ENCODE data around the gene ZNHIT2. TPM values are rescaled to one million over a fixed set of nuclear protein-coding genes. Genes with fewer than 3 reads are reported as not detected.

The ZNHIT2 gene
- total and polyA plus RNA-seq, 10 of the 15 experiments (the other 5 are each of a cell fraction or from before 2014, with no cell fraction given) = 0.24 to 20.4 (median 15.5) TPM; not detected in 1

DNA sequence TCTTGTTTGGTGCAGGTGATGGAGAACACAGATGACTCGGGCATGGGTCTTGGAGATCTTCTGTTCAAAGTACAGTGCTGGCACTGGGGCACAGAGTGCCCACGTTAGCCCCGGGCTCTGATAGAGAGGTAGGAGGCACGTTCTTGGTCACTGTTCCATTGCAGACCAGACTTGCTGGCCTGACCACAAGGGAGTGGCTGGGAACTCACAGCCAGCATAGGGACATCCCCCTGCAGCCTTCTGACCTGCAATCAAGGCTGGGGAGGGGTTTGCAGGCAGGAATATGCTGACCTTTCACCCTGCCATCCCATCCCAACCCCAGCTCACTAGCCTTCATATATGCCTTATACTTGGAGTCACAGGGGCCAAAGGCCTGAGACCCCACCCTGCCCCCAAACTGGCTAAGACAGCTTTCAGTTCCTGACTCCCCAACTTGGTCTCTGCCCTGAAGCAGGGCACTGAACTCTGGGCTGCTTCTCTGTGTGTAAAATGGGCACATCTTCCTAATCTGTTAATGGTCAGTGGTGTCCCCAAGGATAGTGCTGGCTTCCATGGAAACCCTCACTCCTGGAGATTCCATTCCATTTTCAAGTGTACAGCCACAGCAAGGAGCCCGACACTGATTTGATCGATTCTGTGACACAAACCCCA lies 9.2 kb upstream of the ZNHIT2 start:
- 39% methylated on average over 6 of the region's 6 CpGs for WGBS (ENCODE audit: insufficient coverage, insufficient replicate concordance, low lambda C conversion rate, missing lambda C conversion rate)
- H3K27me3 ChIP-seq (replicated peaks in 1 of 2; ENCODE audit: control insufficient read depth in 2 of 2, insufficient read depth in 2 of 2, low read length in 1 of 2) = no peaks in the 10 kb centered on the region
- no peak overlapping the region for H3K9ac ChIP-seq (ENCODE audit: control insufficient read depth, insufficient read depth, low read length)
- intact Hi-C loops (cut with micrococcal nuclease; ENCODE audit: unreplicated experiment) = no loop called here
- BruUV-seq (replicated peaks) = no TSS peak
- H4K20me1 ChIP-seq (ENCODE audit: control insufficient read depth, insufficient read depth) = 0 out of 2 replicates have a peak, but pooled peaks cover 4% of the 10 kb centered on the region
- ChIA-PET CTCF (interaction anchor here (0.8 to 2.7 kb wide), 2 partner anchors 9 to 188 kb away, joined by 3 to 7 read pairs; partner anchors contain the start of genes CDC42EP2 and ZNHIT2), POLR2A (interaction anchor here (0.6 to 1.2 kb wide), 2 partner anchors 10 to 26 kb away, joined by 3 to 8 read pairs; partner anchors contain the start of gene ZNHIT2), SMC1A (ENCODE audit: uncharacterized antibody, unreplicated experiment) (no interaction called here), RAD21 (ENCODE audit: unreplicated experiment) (no interaction called here)
- H3K9me3 ChIP-seq (replicated peaks; ENCODE audit: control insufficient read depth, insufficient read depth, low read length) = no peaks in the 10 kb centered on the region
- DNase-seq (ENCODE audit: low read depth, low spot score) (no peak), FAIRE-seq (no peak), ATAC-seq (no peak)
- H3K4me3 ChIP-seq = no peak overlapping the region
- TF ChIP-seq, protein P1, sequence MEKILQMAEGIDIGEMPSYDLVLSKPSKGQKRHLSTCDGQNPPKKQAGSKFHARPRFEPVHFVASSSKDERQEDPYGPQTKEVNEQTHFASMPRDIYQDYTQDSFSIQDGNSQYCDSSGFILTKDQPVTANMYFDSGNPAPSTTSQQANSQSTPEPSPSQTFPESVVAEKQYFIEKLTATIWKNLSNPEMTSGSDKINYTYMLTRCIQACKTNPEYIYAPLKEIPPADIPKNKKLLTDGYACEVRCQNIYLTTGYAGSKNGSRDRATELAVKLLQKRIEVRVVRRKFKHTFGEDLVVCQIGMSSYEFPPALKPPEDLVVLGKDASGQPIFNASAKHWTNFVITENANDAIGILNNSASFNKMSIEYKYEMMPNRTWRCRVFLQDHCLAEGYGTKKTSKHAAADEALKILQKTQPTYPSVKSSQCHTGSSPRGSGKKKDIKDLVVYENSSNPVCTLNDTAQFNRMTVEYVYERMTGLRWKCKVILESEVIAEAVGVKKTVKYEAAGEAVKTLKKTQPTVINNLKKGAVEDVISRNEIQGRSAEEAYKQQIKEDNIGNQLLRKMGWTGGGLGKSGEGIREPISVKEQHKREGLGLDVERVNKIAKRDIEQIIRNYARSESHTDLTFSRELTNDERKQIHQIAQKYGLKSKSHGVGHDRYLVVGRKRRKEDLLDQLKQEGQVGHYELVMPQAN (conservative IDR thresholded peaks at IDR 0.05) = no peak
- TF ChIP-seq POLR2AphosphoS5 (IDR thresholded peaks at IDR 0.05; ENCODE audit: low read length) (peak; percentile 30; the same call in 1 of the 2 replicates), RELA (IDR thresholded peaks at IDR 0.05; ENCODE audit: borderline replicate concordance, partially characterized antibody) (no peak), RUNX3 (IDR thresholded peaks at IDR 0.05; ENCODE audit: low read length) (peak; percentile 31; the same call in 1 of the 2 replicates), PML (IDR thresholded peaks at IDR 0.05; ENCODE audit: low read length) (0 out of 2 replicates have a peak, but pooled peaks have one; percentile 4), POLR2AphosphoS2 (IDR thresholded peaks at IDR 0.05; ENCODE audit: low read depth, low read length) (peak; percentile 74; the same call in 1 of the 2 replicates), POLR2A (IDR thresholded peaks at IDR 0.05; ENCODE audit: low read depth, low read length) (peak; percentile 84), EGR1 (IDR thresholded peaks at IDR 0.05; ENCODE audit: borderline replicate concordance in 1 of 2, low read depth in 2 of 2, low read length in 2 of 2) (no peak)
- H3K27ac ChIP-seq (ENCODE audit: control insufficient read depth, insufficient read depth) = no peak overlapping the region
- peaks cover 15% of the 10 kb centered on the region for H3K4me1 ChIP-seq (ENCODE audit: control insufficient read depth, insufficient read depth, low read length)
- H3K36me3 ChIP-seq (ENCODE audit: control insufficient read depth in 2 of 2, insufficient read depth in 2 of 2, low read length in 1 of 2) = peaks cover 36 to 42% of the 10 kb centered on the region in 2 experiments
- H3K4me2 ChIP-seq (ENCODE audit: control insufficient read depth, insufficient read depth) = no peak overlapping the region
- in situ Hi-C loops (cut with MboI) = no loop called here
- H3K79me2 ChIP-seq (ENCODE audit: control insufficient read depth, insufficient read depth, low read length) = peaks cover 29% of the 10 kb centered on the region
- no peak overlapping the region for H2AFZ ChIP-seq (ENCODE audit: control insufficient read depth, low read depth, low read length)

All from GM12878 (cell line).